GM18505 (cell line): Measurements from ENCODE around the gene LRG1.
A peak's percentile ranks its signal among the peaks of the same experiment; 100 is the strongest.

Experiments
- ATAC-seq: cut with Tn5 transposase; IDR thresholded peaks from one replicate; pipeline ENCODE4 v1.9.1; 2021; ENCODE audit not compliant: unreplicated experiment
- POLR2A ChIP-seq: IDR thresholded peaks from 4 replicates; pipeline ENCODE4 v1.6.1; 2011; ENCODE audit warnings: borderline replicate concordance; ENCODE audit not compliant: insufficient read depth, insufficient read length; ENCODE audit errors: extremely low read depth

The LRG1 gene

GRCh38 chr19:4539693-4540581, at the start of gene LRG1:
LRG1 (minus strand) TSS chr19:4540036; CDS start chr19:4540013, 23 bp downstream.
- no peak for ATAC-seq
- TF ChIP-seq POLR2A: peak; percentile 61

- TF ChIP-seq POLR2A: no peak
- ATAC-seq: no peak
Observed at GRCh38 chr19:4588291-4588761, 48.5 kb upstream of the LRG1 start.

- TF ChIP-seq POLR2A: no peak
- no peak for ATAC-seq
Observed at GRCh38 chr19:4587527-4587926, 47.7 kb upstream of the LRG1 start.

GRCh38 chr19:4586691-4587090, 46.9 kb upstream of the LRG1 start:
- ATAC-seq: no peak
- TF ChIP-seq POLR2A: no peak

- no peak for TF ChIP-seq POLR2A
- no peak for ATAC-seq
Observed at GRCh38 chr19:4586245-4586644, 46.4 kb upstream of the LRG1 start.

GRCh38 chr19:4585556-4585955, 45.7 kb upstream of the LRG1 start:
- ATAC-seq: no peak
- TF ChIP-seq POLR2A: no peak

GRCh38 chr19:4584670-4585460, 45.0 kb upstream of the LRG1 start:
- TF ChIP-seq POLR2A: no peak
- no peak for ATAC-seq

GRCh38 chr19:4583961-4584669, 44.3 kb upstream of the LRG1 start:
- TF ChIP-seq POLR2A: no peak
- ATAC-seq: no peak

- no peak for TF ChIP-seq POLR2A
- ATAC-seq: no peak
Observed at GRCh38 chr19:4582980-4583842, 43.4 kb upstream of the LRG1 start.

GRCh38 chr19:4581666-4582553, 42.1 kb upstream of the LRG1 start:
- no peak for TF ChIP-seq POLR2A
- ATAC-seq: no peak

GRCh38 chr19:4580961-4581665, 41.3 kb upstream of the LRG1 start:
- no peak for ATAC-seq

More at GRCh38 chr19:4580961-4581665, 41.3 kb upstream of the LRG1 start:
- TF ChIP-seq POLR2A: no peak
